Urinary bladder (tissue), 4 donors: Measurements from ENCODE around the gene ANKLE2. TPM values are rescaled to one million over a fixed set of nuclear protein-coding genes. Genes with fewer than 3 reads are reported as not detected.

ENCODE experiments used
- DNase-seq: peaks from one replicate; pipeline ENCODE4 v3.0.0-alpha.2; 2015; ENCODE audit errors: extremely low spot score
- H3K27ac ChIP-seq: one replicate; pipeline ENCODE4 v1.5.1; 2013; ENCODE audit warnings: low read depth, mild to moderate bottlenecking, moderate library complexity
- H3K36me3 ChIP-seq: one replicate; pipeline ENCODE4 v1.6.1; 2013; ENCODE audit warnings: mild to moderate bottlenecking, moderate library complexity; ENCODE audit not compliant: insufficient read depth
- H3K4me1 ChIP-seq: one replicate; pipeline ENCODE4 v1.6.1; 2013; ENCODE audit warnings: mild to moderate bottlenecking, moderate library complexity; ENCODE audit not compliant: insufficient read depth
- H3K4me3 ChIP-seq: one replicate; pipeline ENCODE4 v1.5.1; 2013; ENCODE audit warnings: low read depth, low read length
- WGBS: extraction: QIAGEN DNeasy Blood & Tissue Kit; methylation state at CpG from one replicate; pipeline ENCODE4 v1.1.7; 2013; 5-methylcytosine and 5-hydroxymethylcytosine counted together
- polyA plus RNA-seq: library from polyadenylated mRNA; stranded (reverse); fragments of 200-250 nt; gene quantifications from one replicate; pipeline ENCODE4 v1.2.3, GENCODE V29; 2013
- total RNA-seq: library from RNA; depleted of rRNA; stranded (reverse); fragments of >200 nt; gene quantifications from one replicate; pipeline ENCODE4 v1.2.3, GENCODE V29; 2014
- donor health status: healthy with polysubstance abuse.
- donor health status: healthy.

The ANKLE2 gene
- total and polyA plus RNA-seq, 2 donors, result 25.6 to 40.8 TPM

GRCh38 chr12:132717011-132717410 lies 44.6 kb downstream of the ANKLE2 start:
- no peaks in the 10 kb centered on the region for H3K4me1 ChIP-seq
- 85% methylated on average over 17 of the region's 17 CpGs for WGBS
- no peak overlapping the region for H3K4me3 ChIP-seq
- no peak overlapping the region for H3K27ac ChIP-seq
- peaks cover 6% of the 10 kb centered on the region for H3K36me3 ChIP-seq
- DNase-seq, result no peak

- Histone ChIP-seq H3K27ac (no peak overlapping the region), H3K4me1 (no peaks in the 10 kb centered on the region), H3K4me3 (no peak overlapping the region), H3K36me3 (peaks cover 6% of the 10 kb centered on the region)
- 87% methylated on average over 11 of the region's 11 CpGs for WGBS
- no peak for DNase-seq
Observed at GRCh38 chr12:132716356-132716755, 45.3 kb downstream of the ANKLE2 start.

- 87% methylated on average over 9 of the region's 9 CpGs for WGBS
- Histone ChIP-seq H3K4me1 (no peaks in the 10 kb centered on the region), H3K36me3 (peaks cover 6% of the 10 kb centered on the region), H3K4me3 (no peak overlapping the region), H3K27ac (no peak overlapping the region)
- no peak for DNase-seq
Observed at GRCh38 chr12:132715874-132716273, 45.8 kb downstream of the ANKLE2 start.

- WGBS, result 77% methylated on average over 2 of the region's 2 CpGs
- peaks cover 6% of the 10 kb centered on the region for H3K36me3 ChIP-seq
- no peak overlapping the region for H3K4me3 ChIP-seq
- H3K27ac ChIP-seq, result no peak overlapping the region
- H3K4me1 ChIP-seq, result no peaks in the 10 kb centered on the region
- DNase-seq, result no peak
Observed at GRCh38 chr12:132713123-132713522, 48.5 kb downstream of the ANKLE2 start.

GRCh38 chr12:132711080-132711843 lies 50.4 kb downstream of the ANKLE2 start:
- no peaks in the 10 kb centered on the region for H3K4me1 ChIP-seq
- H3K4me3 ChIP-seq, result peak overlapping the region; percentile 100
- DNase-seq, result no peak
- H3K36me3 ChIP-seq, result no peaks in the 10 kb centered on the region
- WGBS, result 8% methylated on average over 59 of the region's 59 CpGs
- no peak overlapping the region for H3K27ac ChIP-seq

GRCh38 chr12:132710405-132711079 lies 51.1 kb downstream of the ANKLE2 start, which contains the start of gene PGAM5:
TSS of gene PGAM5 (plus strand) at chr12:132710842. CDS start at chr12:132710877, 35 bp downstream.
- no peaks in the 10 kb centered on the region for H3K36me3 ChIP-seq
- DNase-seq, result peak; percentile 29
- under 1% methylated on average over 94 of the region's 94 CpGs for WGBS
- no peaks in the 10 kb centered on the region for H3K4me1 ChIP-seq
- peak within 1 kb of the TSS; percentile 100 for H3K4me3 ChIP-seq
- peak within 1 kb of the TSS; percentile 66 for H3K27ac ChIP-seq

GRCh38 chr12:132710043-132710404 lies 51.6 kb downstream of the ANKLE2 start:
- H3K36me3 ChIP-seq, result no peaks in the 10 kb centered on the region
- WGBS, result 1% methylated on average over 26 of the region's 26 CpGs
- H3K4me1 ChIP-seq, result no peaks in the 10 kb centered on the region
- DNase-seq, result no peak
- H3K27ac ChIP-seq, result peak overlapping the region; percentile 66
- H3K4me3 ChIP-seq, result peak overlapping the region; percentile 100

- 84% methylated on average over 2 of the region's 2 CpGs for WGBS
- H3K27ac ChIP-seq, result no peak overlapping the region
- DNase-seq, result no peak
Observed at GRCh38 chr12:132708150-132708549, 53.5 kb downstream of the ANKLE2 start.

GRCh38 chr12:132707241-132707640 lies 54.4 kb downstream of the ANKLE2 start:
- Histone ChIP-seq H3K4me1 (no peaks in the 10 kb centered on the region), H3K36me3 (no peaks in the 10 kb centered on the region), H3K4me3 (no peak overlapping the region), H3K27ac (no peak overlapping the region)
- DNase-seq, result no peak
- WGBS, result 94% methylated on average over 6 of the region's 6 CpGs

More at GRCh38 chr12:132708150-132708549, 53.5 kb downstream of the ANKLE2 start:
- no peak overlapping the region for H3K4me3 ChIP-seq
- H3K36me3 ChIP-seq, result no peaks in the 10 kb centered on the region
- no peaks in the 10 kb centered on the region for H3K4me1 ChIP-seq

GRCh38 chr12:132703641-132704040 lies 58.0 kb downstream of the ANKLE2 start:
- Histone ChIP-seq H3K27ac (no peak overlapping the region), H3K4me3 (no peak overlapping the region), H3K4me1 (no peaks in the 10 kb centered on the region), H3K36me3 (no peaks in the 10 kb centered on the region)
- WGBS, result 96% methylated on average over 9 of the region's 9 CpGs
- DNase-seq, result no peak

GRCh38 chr12:132702640-132703039 lies 59.0 kb downstream of the ANKLE2 start:
- H3K4me3 ChIP-seq, result no peak overlapping the region
- H3K36me3 ChIP-seq, result no peaks in the 10 kb centered on the region
- 69% methylated on average over 4 of the region's 4 CpGs for WGBS
- H3K27ac ChIP-seq, result no peak overlapping the region
- no peak for DNase-seq
- no peaks in the 10 kb centered on the region for H3K4me1 ChIP-seq

- DNase-seq, result no peak
- Histone ChIP-seq H3K27ac (no peak overlapping the region), H3K36me3 (no peaks in the 10 kb centered on the region), H3K4me1 (no peaks in the 10 kb centered on the region), H3K4me3 (no peak overlapping the region)
- WGBS, result 90% methylated on average over 10 of the region's 10 CpGs
Observed at GRCh38 chr12:132700212-132700822, 61.3 kb downstream of the ANKLE2 start.

- Histone ChIP-seq H3K27ac (no peak overlapping the region), H3K4me3 (no peak overlapping the region), H3K4me1 (no peaks in the 10 kb centered on the region), H3K36me3 (no peaks in the 10 kb centered on the region)
- 87% methylated on average over 5 of the region's 5 CpGs for WGBS
- DNase-seq, result no peak
Observed at GRCh38 chr12:132698341-132698740, 63.3 kb downstream of the ANKLE2 start.

- no peak overlapping the region for H3K4me3 ChIP-seq
- WGBS, result 86% methylated on average over 12 of the region's 12 CpGs
- DNase-seq, result no peak
Observed at GRCh38 chr12:132695431-132695830, 66.2 kb downstream of the ANKLE2 start.

More at GRCh38 chr12:132695431-132695830, 66.2 kb downstream of the ANKLE2 start:
- Histone ChIP-seq H3K27ac (no peak overlapping the region), H3K36me3 (no peaks in the 10 kb centered on the region), H3K4me1 (no peaks in the 10 kb centered on the region)
